ENCODE results near the gene KCNAB2. TPM values are rescaled to one million over a fixed set of nuclear protein-coding genes. Genes with fewer than 3 reads are reported as not detected.
A peak's percentile ranks its signal among the peaks of the same experiment; 100 is the strongest.

KCNAB2 gene
- polyA plus RNA-seq, 3 donors, result 11.5 to 178 (median 22.7) TPM

- WGBS (ENCODE audit: insufficient coverage), result 99% methylated on average over 15 of the region's 23 CpGs
Measured at GRCh38 chr1:6051423-6051822, 5.7 kb downstream of the KCNAB2 start.

GRCh38 chr1:6052543-6053205, 7.0 kb downstream of the KCNAB2 start:
- Histone ChIP-seq H3K27me3 (ENCODE audit: control insufficient read depth in 2 of 2, insufficient read depth in 2 of 2, low read length in 2 of 2) (no peaks in the 10 kb centered on the region), H4K20me1 (ENCODE audit: insufficient read depth, low read length) (peaks cover 100% of the 10 kb centered on the region), H3K9me3 (replicated peaks in 1 of 2; ENCODE audit: control insufficient read depth in 1 of 2, insufficient read depth in 1 of 2, low read length in 2 of 2) (no peaks in the 10 kb centered on the region), H3K9ac (ENCODE audit: insufficient read depth, low read length, poor library complexity, severe bottlenecking) (no peak overlapping the region), H3K4me2 (replicated peaks; ENCODE audit: extremely low read depth, low read length, poor library complexity, severe bottlenecking) (no peak overlapping the region), H3K4me1 (ENCODE audit: control insufficient read depth in 1 of 2, insufficient read depth in 2 of 2, low read length in 2 of 2) (peaks cover 33 to 36% of the 10 kb centered on the region in 2 donors), H3K27ac (ENCODE audit: low read depth in 1 of 2, low read length in 2 of 2) (no peak overlapping the region), H2AFZ (ENCODE audit: insufficient read depth, low read depth, low read length, poor library complexity, severe bottlenecking) (no peak overlapping the region), H3K79me2 (ENCODE audit: insufficient read depth, low read length) (peaks cover 64% of the 10 kb centered on the region), H3K4me3 (replicated peaks in 1 of 3; ENCODE audit: low read depth in 2 of 3, low read length in 3 of 3) (no peak overlapping the region), H3K36me3 (replicated peaks in 1 of 2; ENCODE audit: control insufficient read depth in 1 of 2, insufficient read depth in 2 of 2, low read length in 2 of 2) (peaks cover 47 to 74% of the 10 kb centered on the region in 2 donors)
- H3K27ac Mint-ChIP-seq, result peak overlapping the region in 3 of 7 donors; percentile 57 to 67 (median 58)
- intact Hi-C loops (cut with micrococcal nuclease), result loop anchor here (2.0 to 10.0 kb wide), 3 partner anchors 152 to 192 kb away; partner anchors contain the start of genes HES3 (in 2 of the 2) and RNF207 (in 1 of the 2)
- peak; percentile 56 for TF ChIP-seq CTCF (IDR thresholded peaks at IDR 0.05)
- H3K27me3 Mint-ChIP-seq (ENCODE audit: low read depth in 3 of 3), result peaks cover 0 to 1% (median 0%) of the 10 kb centered on the region in 3 donors
- no peak overlapping the region for H3K4me3 Mint-ChIP-seq
- H3K9me3 Mint-ChIP-seq, result peaks cover 0 to 2% (median 0%) of the 10 kb centered on the region in 7 donors
- DNase-seq, result peak in 1 of 3 donors; percentile 15
- 74% methylated on average over 9 of the region's 16 CpGs for WGBS (ENCODE audit: insufficient coverage)
- peaks cover 53 to 72% of the 10 kb centered on the region in 2 donors for H3K36me3 Mint-ChIP-seq
- peaks cover 42% of the 10 kb centered on the region for H3K4me1 Mint-ChIP-seq

More at GRCh38 chr1:6051423-6051822, 5.7 kb downstream of the KCNAB2 start:
- peaks cover 53 to 77% of the 10 kb centered on the region in 2 donors for H3K36me3 Mint-ChIP-seq
- H3K9me3 Mint-ChIP-seq, result peaks cover 0 to 2% (median 0%) of the 10 kb centered on the region in 7 donors
- TF ChIP-seq CTCF (IDR thresholded peaks at IDR 0.05), result no peak
- H3K27ac Mint-ChIP-seq, result no peak overlapping the region
- no peak overlapping the region for H2AFZ ChIP-seq (ENCODE audit: insufficient read depth, low read depth, low read length, poor library complexity, severe bottlenecking)
- no peak overlapping the region for H3K9ac ChIP-seq (ENCODE audit: insufficient read depth, low read length, poor library complexity, severe bottlenecking)
- H3K36me3 ChIP-seq (replicated peaks in 1 of 2; ENCODE audit: control insufficient read depth in 1 of 2, insufficient read depth in 2 of 2, low read length in 2 of 2), result peaks cover 60 to 86% of the 10 kb centered on the region in 2 donors
- DNase-seq, result no peak
- H3K27me3 ChIP-seq (ENCODE audit: control insufficient read depth in 2 of 2, insufficient read depth in 2 of 2, low read length in 2 of 2), result no peaks in the 10 kb centered on the region
- no peak overlapping the region for H3K4me2 ChIP-seq (replicated peaks; ENCODE audit: extremely low read depth, low read length, poor library complexity, severe bottlenecking)
- H3K4me1 ChIP-seq (ENCODE audit: control insufficient read depth in 1 of 2, insufficient read depth in 2 of 2, low read length in 2 of 2), result peaks cover 20 to 23% of the 10 kb centered on the region in 2 donors
- H4K20me1 ChIP-seq (ENCODE audit: insufficient read depth, low read length), result peaks cover 100% of the 10 kb centered on the region
- H3K27ac ChIP-seq (ENCODE audit: low read depth in 1 of 2, low read length in 2 of 2), result no peak overlapping the region
- H3K4me3 Mint-ChIP-seq, result no peak overlapping the region
- H3K27me3 Mint-ChIP-seq (ENCODE audit: low read depth in 3 of 3), result peaks cover 0 to 1% (median 0%) of the 10 kb centered on the region in 3 donors
- peaks cover 65% of the 10 kb centered on the region for H3K79me2 ChIP-seq (ENCODE audit: insufficient read depth, low read length)
- no peaks in the 10 kb centered on the region for H3K9me3 ChIP-seq (replicated peaks in 1 of 2; ENCODE audit: control insufficient read depth in 1 of 2, insufficient read depth in 1 of 2, low read length in 2 of 2)
- H3K4me3 ChIP-seq (replicated peaks in 1 of 3; ENCODE audit: low read depth in 2 of 3, low read length in 3 of 3), result no peak overlapping the region
- intact Hi-C loops (cut with micrococcal nuclease), result loop anchor here in 1 of 2 donors (10.0 kb wide), 2 partner anchors 153 to 193 kb away; partner anchors contain the start of genes HES3 and RNF207
- H3K4me1 Mint-ChIP-seq, result peaks cover 31% of the 10 kb centered on the region
